Fibroblast of pulmonary artery (primary cell): Measurements from ENCODE around the gene PPP1R12B.
"Not testable (repeated sequence)": the region's sequence is repeated elsewhere in the genome, so short reads cannot be mapped to it uniquely, and the experiment has no call there.

Experiments
- DNase-seq: peaks from one replicate; pipeline ENCODE4 v3.0.0-alpha.2; 2010; ENCODE audit warnings: low read depth
- H3K4me3 ChIP-seq: replicated peaks from 2 replicates; pipeline ENCODE4 v1.5.1; 2011; ENCODE audit warnings: low read depth, mild to moderate bottlenecking, control low read depth, low read length, moderate library complexity
- TF ChIP-seq, protein P1 (sequence below): IDR thresholded peaks from 2 replicates; pipeline ENCODE4 v1.5.1; 2011; ENCODE audit warnings: mild to moderate bottlenecking, control low read depth, low read length, inconsistent platforms; ENCODE audit errors: missing control alignments

PPP1R12B gene

GRCh38 chr1:202627841-202628565 is 279.5 kb downstream of the PPP1R12B start:
- no peak overlapping the region for H3K4me3 ChIP-seq
- TF ChIP-seq, protein P1, sequence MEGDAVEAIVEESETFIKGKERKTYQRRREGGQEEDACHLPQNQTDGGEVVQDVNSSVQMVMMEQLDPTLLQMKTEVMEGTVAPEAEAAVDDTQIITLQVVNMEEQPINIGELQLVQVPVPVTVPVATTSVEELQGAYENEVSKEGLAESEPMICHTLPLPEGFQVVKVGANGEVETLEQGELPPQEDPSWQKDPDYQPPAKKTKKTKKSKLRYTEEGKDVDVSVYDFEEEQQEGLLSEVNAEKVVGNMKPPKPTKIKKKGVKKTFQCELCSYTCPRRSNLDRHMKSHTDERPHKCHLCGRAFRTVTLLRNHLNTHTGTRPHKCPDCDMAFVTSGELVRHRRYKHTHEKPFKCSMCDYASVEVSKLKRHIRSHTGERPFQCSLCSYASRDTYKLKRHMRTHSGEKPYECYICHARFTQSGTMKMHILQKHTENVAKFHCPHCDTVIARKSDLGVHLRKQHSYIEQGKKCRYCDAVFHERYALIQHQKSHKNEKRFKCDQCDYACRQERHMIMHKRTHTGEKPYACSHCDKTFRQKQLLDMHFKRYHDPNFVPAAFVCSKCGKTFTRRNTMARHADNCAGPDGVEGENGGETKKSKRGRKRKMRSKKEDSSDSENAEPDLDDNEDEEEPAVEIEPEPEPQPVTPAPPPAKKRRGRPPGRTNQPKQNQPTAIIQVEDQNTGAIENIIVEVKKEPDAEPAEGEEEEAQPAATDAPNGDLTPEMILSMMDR, result no peak
- DNase-seq, result no peak

DNA sequence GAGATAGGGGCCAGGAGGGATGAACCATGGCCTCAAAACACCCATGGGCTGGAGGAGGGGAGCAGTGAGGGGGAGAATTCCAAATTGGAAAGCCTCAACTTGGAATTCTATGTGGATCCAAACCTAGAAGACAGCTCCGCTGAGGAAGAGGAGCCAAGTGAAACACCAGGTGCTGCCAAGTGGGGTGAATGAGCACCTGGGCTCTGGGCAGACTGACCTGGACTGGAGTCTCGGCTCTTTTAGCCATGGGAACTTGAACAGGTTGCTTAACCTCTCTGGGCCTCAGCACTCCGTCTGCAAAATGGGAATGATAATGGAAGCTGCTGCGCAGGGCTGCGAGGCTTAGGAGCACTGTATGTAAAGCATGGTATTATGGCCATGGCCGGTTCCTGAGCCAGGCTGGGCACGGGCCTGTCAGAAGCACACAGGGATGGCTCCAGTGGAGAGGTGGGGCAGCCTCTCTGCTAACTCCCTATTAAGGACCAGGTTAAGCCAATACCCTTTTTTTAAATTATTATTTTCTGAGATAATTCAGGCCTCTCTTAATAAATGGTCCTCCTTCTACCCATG is 280.2 kb downstream of the PPP1R12B start:
- no peak overlapping the region for H3K4me3 ChIP-seq
- TF ChIP-seq, protein P1, result no peak
- no peak for DNase-seq

DNA sequence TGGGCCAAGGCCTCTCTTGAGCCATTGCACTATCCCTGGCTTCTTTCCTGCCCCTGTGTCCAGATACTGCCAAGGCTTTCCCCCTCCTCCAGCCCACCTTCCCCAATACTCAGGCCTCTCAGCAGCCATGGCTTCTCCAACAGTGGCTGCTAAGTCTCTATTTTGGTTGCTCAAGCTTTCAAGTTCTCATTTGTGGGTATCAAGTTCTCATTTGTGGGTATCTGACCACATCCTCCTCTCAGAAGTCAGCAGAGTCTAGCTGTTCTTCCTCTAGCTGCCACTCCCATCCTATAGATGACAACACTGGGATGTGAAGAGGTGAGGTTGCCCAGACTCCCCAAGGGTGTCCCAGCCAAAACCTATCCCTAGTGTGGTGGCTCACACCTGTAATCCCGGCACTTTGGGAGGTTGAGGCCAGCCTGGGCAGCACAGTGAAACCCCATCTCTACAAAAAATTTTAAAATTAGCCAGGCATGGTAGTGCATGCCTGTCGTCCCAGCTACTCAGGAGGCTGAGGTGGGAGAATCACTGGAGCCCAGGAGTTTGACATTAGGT is 280.8 kb downstream of the PPP1R12B start:
- H3K4me3 ChIP-seq, DNase-seq: not testable (repeated sequence)

GRCh38 chr1:202630096-202630495 is 281.6 kb downstream of the PPP1R12B start:
- not testable (repeated sequence) for DNase-seq, H3K4me3 ChIP-seq

GRCh38 chr1:202630541-202630940 is 282.0 kb downstream of the PPP1R12B start:
- no peak for DNase-seq
- no peak overlapping the region for H3K4me3 ChIP-seq
- TF ChIP-seq, protein P1, result no peak

GRCh38 chr1:202631076-202631923 is 282.8 kb downstream of the PPP1R12B start:
- DNase-seq, result no peak
- TF ChIP-seq, protein P1, result no peak
- no peak overlapping the region for H3K4me3 ChIP-seq

- TF ChIP-seq, protein P1, result no peak
- no peak for DNase-seq
- no peak overlapping the region for H3K4me3 ChIP-seq
Observed at GRCh38 chr1:202632241-202632640, 283.7 kb downstream of the PPP1R12B start.

GRCh38 chr1:202636171-202636570 is 287.7 kb downstream of the PPP1R12B start:
- not testable (repeated sequence) for DNase-seq

DNA sequence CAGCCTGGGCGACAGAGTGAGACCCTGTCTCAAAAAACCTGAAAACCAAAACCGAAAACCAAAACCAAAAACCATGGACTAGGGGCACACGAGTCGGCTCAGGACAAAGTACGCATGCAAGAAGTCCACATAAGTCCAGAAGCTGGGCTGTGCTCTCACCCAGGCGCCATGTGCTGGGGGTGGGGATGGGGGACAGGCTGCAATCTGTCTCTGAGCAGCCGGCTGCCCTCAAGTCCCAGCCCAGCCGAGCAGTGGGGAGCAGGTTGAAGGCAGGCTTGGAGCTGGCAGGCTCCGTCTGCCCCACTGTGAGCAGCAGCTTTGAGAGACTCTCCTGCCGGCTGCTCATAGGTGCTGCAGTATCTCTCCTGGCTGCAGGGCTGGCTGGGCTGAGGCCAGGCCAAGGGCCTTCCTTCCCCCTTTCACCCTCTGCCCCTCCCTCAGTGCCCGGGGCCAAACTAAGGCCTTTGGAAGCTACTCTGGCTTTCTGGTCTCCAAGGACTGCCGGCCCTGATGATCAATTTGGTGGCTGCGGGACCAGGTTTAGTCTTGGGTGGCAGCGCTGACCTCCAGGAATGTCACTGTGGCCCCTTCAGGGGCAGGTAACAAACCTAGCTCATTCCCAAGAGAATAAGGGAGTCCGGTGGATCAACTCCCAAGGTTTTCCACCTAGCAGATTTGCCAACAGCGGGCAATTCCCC is 289.0 kb downstream of the PPP1R12B start:
- not testable (repeated sequence) for DNase-seq, H3K4me3 ChIP-seq

More at GRCh38 chr1:202636171-202636570, 287.7 kb downstream of the PPP1R12B start:
- H3K4me3 ChIP-seq, result not testable (repeated sequence)
